GM12878 (cell line): ENCODE results near the gene ELL2. TPM values are rescaled to one million over a fixed set of nuclear protein-coding genes. Genes with fewer than 3 reads are reported as not detected.

Source experiments
- ATAC-seq: fragments of 200-7000 bp; cut with Tn5 transposase; 3 replicates; pipeline ENCODE4 v1.9.1; 2020; ENCODE audit warnings: mild to moderate bottlenecking, moderate library complexity
- BruUV-seq: library from RNA; stranded (reverse); fragments of 400-500 nt; replicated peaks from 2 replicates; lab custom pipeline; 2021; lab: Mats Ljungman, UMichigan
- CTCF ChIA-PET: fragments of 300-600 bp; sonication (Branson Sonifier 250); formaldehyde crosslinking; extraction: SDS; loops from one replicate; lab custom pipeline; 2021; ENCODE audit warnings: inconsistent platforms; lab: Yijun Ruan, JAX
- POLR2A ChIA-PET: fragments of 350-600 bp; formaldehyde crosslinking; extraction: SDS; loops from one replicate; lab custom pipeline; 2021; ENCODE audit warnings: inconsistent platforms; lab: Charles Lee
- RAD21 ChIA-PET: fragments of 300-600 bp; sonication (Branson Sonifier 250); formaldehyde crosslinking; loops from one replicate; lab custom pipeline; 2023; ENCODE audit warnings: antibody characterized with exemption; ENCODE audit not compliant: unreplicated experiment; lab: Charles Lee
- SMC1A ChIA-PET: fragments of 300-600 bp; sonication (Branson Sonifier 250); formaldehyde crosslinking; loops from one replicate; lab custom pipeline; 2023; ENCODE audit not compliant: unreplicated experiment, uncharacterized antibody; lab: Charles Lee
- DNase-seq: peaks from one replicate; pipeline ENCODE4 v3.0.0-alpha.2; 2011; ENCODE audit warnings: low read depth, low spot score
- FAIRE-seq: peaks from 3 replicates; lab custom pipeline; 2011; peaks lifted over from hg19 to GRCh38; lab: Jason Lieb, UNC
- H2AFZ ChIP-seq: 2 replicates; pipeline ENCODE4 v1.6.0; 2011; ENCODE audit warnings: low read depth, low read length, control low read depth; ENCODE audit not compliant: control insufficient read depth
- H3K27ac ChIP-seq: 2 replicates; pipeline ENCODE4 v1.5.1; 2011; ENCODE audit warnings: control low read depth; ENCODE audit not compliant: control insufficient read depth, insufficient read depth
- H3K27me3 ChIP-seq, 2 experiments: replicated peaks in 1 of 2; 2 replicates each; pipeline versions ENCODE4 v1.6.0 to v1.6.1; 2011; ENCODE audit warnings: low read length in 1 of 2; ENCODE audit not compliant: control insufficient read depth in 2 of 2, insufficient read depth in 2 of 2
- H3K36me3 ChIP-seq, 2 experiments: 2 replicates each; pipeline ENCODE4 v1.5.1; 2011; ENCODE audit warnings: low read length in 1 of 2; ENCODE audit not compliant: control insufficient read depth in 2 of 2, insufficient read depth in 2 of 2
- H3K4me1 ChIP-seq: 2 replicates; pipeline ENCODE4 v1.6.1; 2011; ENCODE audit warnings: mild to moderate bottlenecking, low read length, moderate library complexity, mixed read lengths; ENCODE audit not compliant: control insufficient read depth, insufficient read depth
- H3K4me2 ChIP-seq: 2 replicates; pipeline ENCODE4 v1.6.0; 2011; ENCODE audit warnings: control low read depth; ENCODE audit not compliant: control insufficient read depth, insufficient read depth
- H3K4me3 ChIP-seq: fragments of 200-600 bp; sonication (generic); 2 replicates; pipeline ENCODE4 v1.5.1; 2016
- H3K79me2 ChIP-seq: 2 replicates; pipeline ENCODE4 v1.6.0; 2011; ENCODE audit warnings: low read length; ENCODE audit not compliant: control insufficient read depth, insufficient read depth
- H3K9ac ChIP-seq: 2 replicates; pipeline ENCODE4 v1.8.0; 2011; ENCODE audit warnings: low read length, control low read depth, mixed read lengths; ENCODE audit not compliant: control insufficient read depth, insufficient read depth
- H3K9me3 ChIP-seq: replicated peaks from 3 replicates; pipeline ENCODE4 v1.5.1; 2011; ENCODE audit warnings: mild to moderate bottlenecking, low read length; ENCODE audit not compliant: control insufficient read depth, insufficient read depth
- H4K20me1 ChIP-seq: 2 replicates; pipeline ENCODE4 v1.6.0; 2011; ENCODE audit not compliant: control insufficient read depth, insufficient read depth
- BCL11A ChIP-seq: IDR thresholded peaks from 2 replicates; pipeline ENCODE4 v1.6.1; 2011; ENCODE audit warnings: low read depth, low read length
- CUX1 ChIP-seq: IDR thresholded peaks from 2 replicates; pipeline ENCODE4 v1.6.1; 2012; ENCODE audit warnings: improper control_type of control experiment, low read depth, low read length; ENCODE audit not compliant: insufficient replicate concordance
- EED ChIP-seq: sonication (generic); IDR thresholded peaks from 2 replicates; pipeline ENCODE4 v1.6.1; 2016; ENCODE audit warnings: antibody characterized with exemption, low read depth
- ETV6 ChIP-seq, 2 experiments: fragments of 450-650 bp in 1 of 2; IDR thresholded peaks in 1 of 2; conservative IDR thresholded peaks in 1 of 2; 2 replicates each; pipeline ENCODE4 v1.6.1; 2014; ENCODE audit warnings: antibody characterized with exemption in 1 of 2, borderline replicate concordance in 1 of 2, low read depth in 1 of 2, mild to moderate bottlenecking in 1 of 2, moderate library complexity in 1 of 2
- JUNB ChIP-seq: IDR thresholded peaks from 2 replicates; pipeline ENCODE4 v1.6.1; 2016; ENCODE audit warnings: antibody characterized with exemption, mild to moderate bottlenecking
- MXI1 ChIP-seq: fragments of 150-350 bp; IDR thresholded peaks from 2 replicates; pipeline ENCODE4 v1.6.1; 2011; ENCODE audit warnings: low read depth, mild to moderate bottlenecking, inconsistent platforms, low read length, improper control_type of control experiment
- NKRF ChIP-seq: fragments of 450-650 bp; conservative IDR thresholded peaks from 2 replicates; pipeline ENCODE4 v1.6.1; 2017; ENCODE audit warnings: mild to moderate bottlenecking, moderate library complexity
- NR2C2 ChIP-seq: IDR thresholded peaks from 2 replicates; pipeline ENCODE4 v1.6.1; 2011; ENCODE audit warnings: borderline replicate concordance, low read depth; ENCODE audit not compliant: control insufficient read depth, insufficient read length
- PKNOX1 ChIP-seq: fragments of 450-650 bp; IDR thresholded peaks from 2 replicates; pipeline ENCODE4 v1.6.1; 2016; ENCODE audit warnings: mild to moderate bottlenecking
- RUNX3 ChIP-seq: IDR thresholded peaks from 2 replicates; pipeline ENCODE4 v1.6.1; 2012; ENCODE audit warnings: low read length, inconsistent platforms
- SMC3 ChIP-seq: IDR thresholded peaks from 2 replicates; pipeline ENCODE4 v1.6.1; 2011; ENCODE audit warnings: low read length, improper control_type of control experiment, borderline replicate concordance
- WGBS: methylation state at CpG from one replicate; pipeline ENCODE4 v1.1.6; 2016; ENCODE audit warnings: low lambda C conversion rate; ENCODE audit not compliant: insufficient replicate concordance, insufficient coverage; ENCODE audit errors: missing lambda C conversion rate; 5-methylcytosine and 5-hydroxymethylcytosine counted together
- in situ Hi-C: fragments of 300-500 bp; cut with MboI; formaldehyde crosslinking; loops from 9 replicates; pipeline ENCODE4 v1.14.3; 2018; ENCODE audit warnings: mixed read lengths
- intact Hi-C: fragments of 100-400 bp; cut with micrococcal nuclease; formaldehyde crosslinking; loops from one replicate; pipeline ENCODE4 v1.14.2; 2022; ENCODE audit not compliant: unreplicated experiment
- polyA plus RNA-seq, 11 experiments: library from polyadenylated mRNA; depleted of rRNA in 4 of 11; unstranded in 6 of 11; stranded (reverse) in 5 of 11; fragments of >200 nt; fragmentation: Nextera tagmentation in 4 of 11; fragmentation: Illumina TruSeq in 1 of 11; extraction: Ambion mirVana in 4 of 11; extraction: Trizol in 1 of 11; gene quantifications; 1 replicate in 1 of 11; 2 replicates in 10 of 11; pipeline versions ENCODE4 v1.2.1 to v1.2.3, GENCODE V29; 2011 to 2016; ENCODE audit warnings: inconsistent platforms in 2 of 11, missing spikeins in 2 of 11, low read depth in 1 of 11
- total RNA-seq, 4 experiments: library from RNA; depleted of rRNA in 3 of 4; stranded (reverse); fragments of >200 nt in 3 of 4; fragmentation: Illumina TruSeq in 1 of 4; extraction: Trizol in 1 of 4; gene quantifications; 2 replicates each; pipeline versions ENCODE4 v1.2.1 to v1.2.3, GENCODE V29; 2013 to 2021

The ELL2 gene
- total and polyA plus RNA-seq, 10 of the 15 experiments (the other 5 are each of a cell fraction or from before 2014, with no cell fraction given), result 24.2 to 91.4 (median 57.4) TPM

GRCh38 chr5:95836544-95836943 is 125.1 kb downstream of the ELL2 start:
- no peaks in the 10 kb centered on the region for H3K27me3 ChIP-seq
- H3K36me3 ChIP-seq, result no peaks in the 10 kb centered on the region
- DNase-seq (no peak), FAIRE-seq (no peak), ATAC-seq (peak; percentile 10)
- in situ Hi-C loops (no loop called here), intact Hi-C loops (loop anchor here (5.0 kb wide), 1 partner anchor 104 kb away; the partner anchor contains the start of gene RHOBTB3)
- no peaks in the 10 kb centered on the region for H4K20me1 ChIP-seq
- SMC1A ChIA-PET, result interaction anchor here (0.6 to 21.9 kb wide), 12 partner anchors 12 to 192 kb away, joined by 3 to 622 read pairs (median 6); partner anchors contain the start of genes GLRX and RFESD
- no peaks in the 10 kb centered on the region for H3K9me3 ChIP-seq
- POLR2A ChIA-PET, result interaction anchor here (0.8 to 4.1 kb wide), 5 partner anchors 13 to 190 kb away, joined by 4 to 43 read pairs (median 23); partner anchors contain the start of genes GLRX and RFESD
- no peak overlapping the region for H2AFZ ChIP-seq
- CTCF ChIA-PET, result interaction anchor here (0.9 to 17.6 kb wide), 12 partner anchors 9 to 759 kb away, joined by 3 to 653 read pairs (median 8); partner anchors contain the start of gene GLRX
- peaks cover 29% of the 10 kb centered on the region for H3K4me1 ChIP-seq
- peak overlapping the region; percentile 72 for H3K4me3 ChIP-seq
- H3K9ac ChIP-seq, result no peak overlapping the region
- BruUV-seq, result no TSS peak
- 0% methylated on average over 1 of the region's 1 CpG for WGBS
- peak overlapping the region; percentile 86; the same call in 1 of the 2 replicates for H3K27ac ChIP-seq
- peak overlapping the region; percentile 98 for H3K4me2 ChIP-seq
- H3K79me2 ChIP-seq, result peaks cover 4% of the 10 kb centered on the region
- RAD21 ChIA-PET, result interaction anchor here (0.7 to 11.7 kb wide), 11 partner anchors 10 to 192 kb away, joined by 3 to 186 read pairs (median 4); partner anchors contain the start of gene GLRX
- peak; percentile 58 for TF ChIP-seq JUNB
- peak; percentile 64 for TF ChIP-seq RUNX3
- no peak for TF ChIP-seq ETV6 (conservative IDR thresholded peaks at IDR 0.05 in 1 of 2, IDR thresholded peaks at IDR 0.05 in 1 of 2; ENCODE audit: borderline replicate concordance in 1 of 2, low read depth in 1 of 2)
- TF ChIP-seq NKRF, result no peak
- peak; percentile 80 for TF ChIP-seq EED
- no peak for TF ChIP-seq NR2C2
- TF ChIP-seq CUX1, result no peak
- TF ChIP-seq MXI1, result no peak
- no peak for TF ChIP-seq SMC3
- TF ChIP-seq PKNOX1, result 0 out of 2 replicates have a peak, but pooled peaks have one; percentile 35
- TF ChIP-seq BCL11A, result 0 out of 2 replicates have a peak, but pooled peaks have one; percentile 20
